GM10266 (cell line): ENCODE results near the gene SLF2.

Source experiments
- DNase-seq: peaks from one replicate; pipeline ENCODE4 v3.0.0; 2012; ENCODE audit errors: extremely low spot score
- CTCF ChIP-seq: IDR thresholded peaks from 2 replicates; pipeline ENCODE4 v1.5.1; 2012; ENCODE audit warnings: mild to moderate bottlenecking, low read depth; ENCODE audit not compliant: control insufficient read depth, insufficient read depth; ENCODE audit errors: missing control alignments

Gene SLF2

GRCh38 chr10:100962351-100963080 is 49.8 kb downstream of the SLF2 start:
- TF ChIP-seq CTCF, result no peak
- DNase-seq, result no peak

- no peak for TF ChIP-seq CTCF
- DNase-seq, result no peak
Measured at GRCh38 chr10:100963826-100964225, 51.1 kb downstream of the SLF2 start.

- no peak for TF ChIP-seq CTCF
- no peak for DNase-seq
Measured at GRCh38 chr10:100965820-100966219, 53.1 kb downstream of the SLF2 start.

- TF ChIP-seq CTCF, result no peak
- no peak for DNase-seq
Measured at GRCh38 chr10:100966887-100967286, 54.1 kb downstream of the SLF2 start.

- DNase-seq, result no peak
- TF ChIP-seq CTCF, result no peak
Measured at GRCh38 chr10:100967332-100967731, 54.6 kb downstream of the SLF2 start.

- no peak for TF ChIP-seq CTCF
- no peak for DNase-seq
Measured at GRCh38 chr10:100968062-100968736, 55.4 kb downstream of the SLF2 start.

GRCh38 chr10:100968863-100969186 is 56.1 kb downstream of the SLF2 start:
- no peak for TF ChIP-seq CTCF
- DNase-seq, result no peak
